B cell (primary cell): ENCODE data around the gene PTPRN.

Source experiments
- EZH2 ChIP-seq: IDR thresholded peaks from 2 replicates; pipeline ENCODE4 v1.6.1; 2012; ENCODE audit warnings: borderline replicate concordance, low read depth, mild to moderate bottlenecking, moderate library complexity, low read length; ENCODE audit not compliant: insufficient read depth, poor library complexity, severe bottlenecking
- TF ChIP-seq, protein P1 (sequence below): fragments of 200-600 bp; IDR thresholded peaks from one replicate; pipeline ENCODE4 v1.8.0; 2022; ENCODE audit warnings: antibody characterized with exemption, mild to moderate bottlenecking

DNA sequence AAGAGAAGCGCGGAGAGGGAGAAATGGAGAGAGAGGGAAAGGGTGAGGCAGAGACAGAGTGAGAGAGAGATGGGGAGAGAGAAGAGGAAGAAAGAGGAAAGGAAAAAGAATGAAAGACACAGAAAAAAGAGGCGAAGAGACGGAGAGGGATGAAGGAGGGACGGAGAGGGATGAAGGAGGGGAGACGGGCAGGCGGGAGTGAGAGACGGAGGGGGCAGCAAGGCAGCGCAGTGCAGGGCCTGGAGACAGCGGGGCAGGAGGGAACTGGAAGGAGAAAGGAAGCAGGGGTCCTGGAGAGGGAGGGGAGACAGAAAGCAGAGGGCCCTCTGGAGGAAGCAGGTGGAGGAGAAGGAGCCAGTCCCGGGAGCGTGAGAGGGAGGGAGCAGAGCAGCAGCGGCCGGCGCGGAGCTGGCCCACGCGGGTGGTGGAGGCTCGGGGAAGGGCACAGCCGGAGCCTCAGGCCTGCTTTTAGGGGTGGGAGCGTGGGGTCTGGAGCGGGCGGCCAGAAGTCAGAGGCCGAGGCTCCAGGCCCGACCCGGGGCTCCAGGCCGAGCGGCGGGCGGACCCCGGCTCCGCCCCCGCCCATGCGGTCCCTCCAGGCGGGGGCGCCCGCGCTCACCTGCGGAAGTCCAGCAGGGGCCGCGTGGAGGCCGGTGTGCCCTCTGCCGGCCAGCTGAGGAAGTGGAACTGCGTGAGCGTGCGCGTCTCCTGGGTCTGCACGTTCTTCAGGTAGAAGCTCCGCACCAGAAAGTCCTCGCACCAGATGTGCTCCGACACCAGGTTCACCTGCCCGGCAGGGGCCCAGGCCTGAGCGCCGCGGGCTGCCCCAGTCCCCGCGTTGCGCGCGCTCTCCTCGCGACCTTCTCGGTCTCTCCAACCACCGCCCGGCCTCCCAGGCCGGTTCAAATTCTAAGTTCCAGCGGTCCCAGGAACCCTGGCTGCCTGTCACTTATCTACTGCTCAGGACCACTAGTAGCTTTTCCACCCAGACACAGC, 14.5 kb downstream of the PTPRN start:
- TF ChIP-seq, protein P1, sequence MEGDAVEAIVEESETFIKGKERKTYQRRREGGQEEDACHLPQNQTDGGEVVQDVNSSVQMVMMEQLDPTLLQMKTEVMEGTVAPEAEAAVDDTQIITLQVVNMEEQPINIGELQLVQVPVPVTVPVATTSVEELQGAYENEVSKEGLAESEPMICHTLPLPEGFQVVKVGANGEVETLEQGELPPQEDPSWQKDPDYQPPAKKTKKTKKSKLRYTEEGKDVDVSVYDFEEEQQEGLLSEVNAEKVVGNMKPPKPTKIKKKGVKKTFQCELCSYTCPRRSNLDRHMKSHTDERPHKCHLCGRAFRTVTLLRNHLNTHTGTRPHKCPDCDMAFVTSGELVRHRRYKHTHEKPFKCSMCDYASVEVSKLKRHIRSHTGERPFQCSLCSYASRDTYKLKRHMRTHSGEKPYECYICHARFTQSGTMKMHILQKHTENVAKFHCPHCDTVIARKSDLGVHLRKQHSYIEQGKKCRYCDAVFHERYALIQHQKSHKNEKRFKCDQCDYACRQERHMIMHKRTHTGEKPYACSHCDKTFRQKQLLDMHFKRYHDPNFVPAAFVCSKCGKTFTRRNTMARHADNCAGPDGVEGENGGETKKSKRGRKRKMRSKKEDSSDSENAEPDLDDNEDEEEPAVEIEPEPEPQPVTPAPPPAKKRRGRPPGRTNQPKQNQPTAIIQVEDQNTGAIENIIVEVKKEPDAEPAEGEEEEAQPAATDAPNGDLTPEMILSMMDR, result peak; percentile 99
- no peak for TF ChIP-seq EZH2
